Kidney glomerular epithelial cell (primary cell): ENCODE measurements around the gene TSPAN4.

Experiments
- DNase-seq: peaks from one replicate; lab custom pipeline; 2025; lab: John Stamatoyannopoulos, UW

The TSPAN4 gene, protein sequence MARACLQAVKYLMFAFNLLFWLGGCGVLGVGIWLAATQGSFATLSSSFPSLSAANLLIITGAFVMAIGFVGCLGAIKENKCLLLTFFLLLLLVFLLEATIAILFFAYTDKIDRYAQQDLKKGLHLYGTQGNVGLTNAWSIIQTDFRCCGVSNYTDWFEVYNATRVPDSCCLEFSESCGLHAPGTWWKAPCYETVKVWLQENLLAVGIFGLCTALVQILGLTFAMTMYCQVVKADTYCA

DNA sequence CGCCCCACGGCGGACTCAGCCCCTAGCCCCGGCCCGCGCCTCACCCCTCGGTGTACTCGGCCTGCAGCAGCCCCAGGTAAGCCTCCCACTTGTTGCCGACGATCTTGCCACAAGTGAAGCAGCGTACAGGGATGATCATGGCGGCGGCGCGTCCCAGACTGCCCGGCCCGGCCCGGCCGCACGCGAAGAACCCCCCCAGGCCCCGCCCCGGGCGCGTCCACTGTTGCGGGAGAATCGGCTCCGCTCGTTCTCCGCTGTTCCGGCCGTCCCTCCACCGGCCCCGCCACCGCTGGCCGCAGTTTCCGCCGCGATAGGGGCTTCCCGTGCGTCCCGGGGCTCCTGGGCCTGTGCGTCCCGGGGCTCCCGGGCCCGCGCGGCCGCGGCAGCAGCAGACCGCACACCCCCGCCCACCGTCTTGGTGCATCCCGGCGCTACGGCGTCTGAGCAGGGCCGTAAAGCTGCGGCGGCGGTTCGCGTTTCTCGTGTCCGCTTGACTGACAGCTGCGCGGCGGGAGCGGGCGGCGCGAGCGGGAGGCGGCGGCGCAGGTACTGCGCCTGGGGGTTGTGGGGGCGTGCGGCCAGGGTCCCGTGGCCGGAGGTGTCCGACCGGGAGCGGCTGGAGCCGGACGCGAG lies at the start of gene TSPAN4, which contains the start of gene POLR2L:
Gene TSPAN4, plus strand, starts transcription at position 483 of the 633 bp plus-strand sequence. CDS start 7,453 bp downstream, outside the sequence.
Gene POLR2L, minus strand, starts transcription at position 160 of the 633 bp plus-strand sequence. Its CDS starts 21 bp downstream, at position 139.
- peak; percentile 88 for DNase-seq

DNA sequence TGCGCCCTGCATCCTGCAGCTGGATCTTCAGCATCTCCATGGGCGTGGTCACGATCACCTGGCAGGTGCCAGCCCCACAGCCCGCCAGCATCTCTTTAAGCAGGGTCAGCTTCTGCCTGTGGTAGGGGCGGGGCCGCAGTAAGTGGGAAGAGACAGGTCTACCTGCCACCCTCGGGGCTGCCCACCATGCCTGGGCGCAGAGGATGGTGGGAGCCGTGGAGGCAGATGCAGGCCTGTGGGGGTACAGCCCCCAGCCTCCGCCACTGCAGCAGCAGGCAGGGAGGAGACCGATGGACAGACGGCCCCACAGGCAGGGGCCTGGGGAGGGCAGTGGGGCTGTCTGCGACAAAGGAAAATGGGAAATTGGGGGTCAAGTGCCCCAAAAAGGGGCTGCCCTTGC lies 49.8 kb upstream of the TSPAN4 start:
- DNase-seq: no peak

DNA sequence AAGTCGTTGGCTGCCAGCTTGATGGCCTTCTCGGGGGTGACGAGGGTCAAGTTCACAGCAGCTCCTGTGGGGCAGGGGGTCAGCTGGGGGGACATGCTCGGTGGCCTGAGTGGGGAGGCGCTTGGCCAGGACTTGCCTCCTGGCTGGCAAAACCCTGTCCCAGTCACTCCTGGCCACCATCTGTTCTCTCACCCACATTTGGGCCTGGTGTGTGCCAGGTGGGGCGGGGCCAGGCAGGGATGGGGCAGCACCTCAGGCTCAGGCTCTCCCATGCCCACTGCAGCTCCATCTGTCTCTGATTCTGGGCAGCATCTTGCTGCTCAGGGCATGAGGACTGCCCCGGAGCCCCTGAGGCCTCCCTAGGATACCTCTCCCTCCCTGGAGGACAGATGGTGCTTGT lies 49.1 kb upstream of the TSPAN4 start:
- DNase-seq: no peak

DNA sequence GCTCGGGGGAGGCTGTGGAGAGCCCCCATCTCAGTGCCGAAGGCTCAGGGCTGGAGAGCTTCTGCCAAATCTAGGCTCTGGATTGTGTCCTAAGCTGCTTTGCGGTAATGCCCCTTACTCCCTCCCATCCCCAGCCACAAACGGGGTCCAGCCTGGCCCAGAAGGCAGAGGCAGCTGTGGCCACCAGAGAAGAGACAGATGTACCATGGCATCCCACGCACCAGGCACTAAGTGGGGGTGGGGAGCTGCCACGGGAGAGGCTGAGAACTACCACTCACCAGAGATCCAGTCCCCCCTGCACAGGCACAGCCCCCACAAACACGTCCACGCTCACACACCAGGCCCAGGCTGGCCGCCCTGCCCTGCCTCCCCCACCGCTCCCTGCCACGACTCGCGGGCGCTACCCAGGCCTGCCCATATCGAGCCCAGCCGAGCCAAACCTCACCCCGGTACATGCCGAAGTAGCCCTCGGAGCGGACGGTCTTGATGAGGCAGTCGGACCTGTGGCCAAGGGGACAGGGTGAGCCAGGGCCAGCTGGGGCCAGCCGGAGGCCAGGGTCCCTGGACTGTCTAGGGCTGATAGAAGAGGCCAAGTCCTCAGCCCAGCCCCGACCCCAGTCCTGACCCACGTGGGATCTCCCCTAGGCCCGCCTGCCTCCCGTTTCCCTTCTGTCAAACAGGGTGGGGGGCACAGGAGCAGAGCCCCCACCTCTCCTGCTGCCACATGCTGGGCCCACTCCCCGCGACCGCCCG lies 48.5 kb upstream of the TSPAN4 start:
- DNase-seq: no peak

DNA sequence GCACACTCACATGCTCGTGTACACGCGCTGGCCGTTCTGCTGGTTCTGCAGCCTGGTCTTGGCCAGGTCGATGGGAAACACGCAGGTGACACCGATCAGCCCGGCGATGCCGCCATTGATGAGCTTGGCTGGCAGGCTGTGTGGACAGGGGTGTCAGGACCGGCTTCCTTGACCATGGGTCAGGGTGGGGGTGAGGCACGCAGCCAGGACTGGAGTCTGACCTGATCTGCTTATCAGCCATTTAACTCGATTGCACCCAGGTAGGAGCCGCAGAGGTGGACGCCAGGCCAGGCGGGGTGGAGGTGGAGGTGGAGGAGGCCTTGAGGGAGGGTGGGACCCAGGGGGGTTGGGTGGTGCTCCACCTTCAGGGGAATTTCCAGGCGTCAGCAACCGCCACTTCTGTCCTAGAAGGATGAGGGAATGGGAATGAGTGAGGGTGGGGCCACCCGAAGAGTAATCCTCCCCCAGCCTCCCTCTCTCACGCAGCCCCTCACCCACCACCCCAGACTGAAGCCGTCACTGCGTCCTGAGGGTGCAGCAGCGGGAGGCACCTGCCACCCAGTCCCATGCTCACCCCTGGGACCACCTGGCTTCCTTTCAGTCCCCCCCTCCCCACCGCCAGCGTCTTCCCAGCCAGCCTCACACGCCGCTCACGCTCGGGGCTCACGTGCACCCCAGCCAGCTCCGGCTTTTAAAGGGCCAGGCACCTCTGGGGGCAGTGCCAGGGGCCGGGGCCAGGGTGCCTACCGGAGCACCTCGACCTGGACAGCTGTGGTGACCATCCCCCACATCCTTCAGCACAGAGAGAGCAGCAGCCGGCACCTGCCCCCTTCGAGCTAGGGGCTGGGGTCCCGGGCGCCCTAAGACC lies 47.7 kb upstream of the TSPAN4 start:
- no peak for DNase-seq

DNA sequence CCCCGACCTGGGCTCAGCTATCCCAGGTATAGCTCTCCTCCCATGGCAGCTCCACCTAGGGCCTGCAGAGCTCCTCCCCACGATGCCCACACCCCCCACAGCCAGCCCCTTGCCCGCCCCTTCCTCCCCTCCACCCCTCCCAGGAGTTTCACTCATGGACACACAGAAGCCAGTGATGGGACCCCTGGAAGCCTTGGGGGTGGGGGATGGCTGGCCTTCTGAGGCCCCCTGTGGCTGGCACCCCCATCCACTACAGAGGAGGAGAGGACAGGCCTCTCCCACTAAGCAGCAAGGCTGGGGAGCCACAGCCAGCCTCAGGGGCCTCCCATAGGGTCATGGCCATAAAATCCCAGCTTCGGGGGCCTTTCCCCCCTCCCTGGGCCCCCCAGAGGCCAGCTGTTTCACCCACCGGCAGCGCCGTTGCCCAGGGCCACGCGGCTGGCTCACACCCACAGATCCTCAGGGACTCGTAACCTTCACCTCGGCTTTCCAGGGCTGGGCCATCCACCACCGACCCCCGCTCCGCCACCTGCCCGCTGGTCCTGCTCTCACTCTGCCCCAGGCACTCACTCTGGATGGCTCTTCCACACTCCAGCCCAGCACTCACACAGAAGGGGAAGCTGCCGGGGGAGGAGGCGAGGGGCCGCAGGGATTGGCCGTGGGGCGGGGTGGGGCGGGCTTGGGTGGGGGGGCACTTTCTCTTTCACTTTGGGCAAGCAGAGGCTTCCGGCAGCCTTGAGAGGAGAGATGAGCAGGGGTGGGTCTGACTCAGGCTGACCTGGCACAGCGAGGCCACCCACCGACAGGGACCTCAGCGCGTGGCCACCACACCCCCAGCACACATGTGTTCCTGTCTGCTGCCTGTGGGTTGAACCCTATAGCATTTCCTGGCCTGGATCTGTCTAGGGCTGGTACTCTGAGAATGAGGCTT lies 46.8 kb upstream of the TSPAN4 start:
- peak; percentile 76 for DNase-seq

DNA sequence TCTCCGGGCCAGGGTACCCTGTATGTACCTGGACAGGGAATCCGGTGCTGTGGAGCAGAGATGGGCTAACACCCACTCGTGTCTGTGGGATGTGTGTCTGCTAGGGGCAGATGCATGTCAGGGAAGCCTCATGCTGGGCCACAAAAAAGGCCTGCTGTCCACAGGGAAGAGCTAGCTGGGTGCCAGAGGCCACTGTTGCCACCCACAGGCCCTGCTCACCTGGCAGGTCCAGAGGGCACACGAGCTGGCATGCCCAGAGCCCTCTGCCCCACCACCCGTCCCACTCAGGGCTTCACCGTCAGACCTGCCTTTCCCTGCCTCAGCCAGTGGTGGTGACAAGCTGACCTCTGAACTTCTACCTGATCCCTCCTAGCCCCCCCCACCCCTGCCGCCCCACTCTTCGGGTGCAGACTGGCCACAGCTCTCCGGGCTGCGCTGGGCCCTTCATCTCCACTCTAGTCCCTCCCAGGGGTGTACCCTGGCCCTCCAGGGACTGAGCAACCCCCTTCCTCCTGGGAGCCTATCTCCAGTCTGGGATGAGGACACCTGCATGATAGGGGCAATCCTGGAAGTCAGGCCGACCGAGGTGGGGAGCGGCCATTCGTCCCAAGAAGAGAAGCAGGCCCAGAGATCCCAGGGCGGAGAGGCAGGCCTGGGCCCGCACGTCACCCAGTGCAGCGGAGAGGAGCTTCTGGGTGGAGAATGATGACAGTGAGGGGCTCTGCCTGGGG lies 45.9 kb upstream of the TSPAN4 start:
- DNase-seq: no peak

DNA sequence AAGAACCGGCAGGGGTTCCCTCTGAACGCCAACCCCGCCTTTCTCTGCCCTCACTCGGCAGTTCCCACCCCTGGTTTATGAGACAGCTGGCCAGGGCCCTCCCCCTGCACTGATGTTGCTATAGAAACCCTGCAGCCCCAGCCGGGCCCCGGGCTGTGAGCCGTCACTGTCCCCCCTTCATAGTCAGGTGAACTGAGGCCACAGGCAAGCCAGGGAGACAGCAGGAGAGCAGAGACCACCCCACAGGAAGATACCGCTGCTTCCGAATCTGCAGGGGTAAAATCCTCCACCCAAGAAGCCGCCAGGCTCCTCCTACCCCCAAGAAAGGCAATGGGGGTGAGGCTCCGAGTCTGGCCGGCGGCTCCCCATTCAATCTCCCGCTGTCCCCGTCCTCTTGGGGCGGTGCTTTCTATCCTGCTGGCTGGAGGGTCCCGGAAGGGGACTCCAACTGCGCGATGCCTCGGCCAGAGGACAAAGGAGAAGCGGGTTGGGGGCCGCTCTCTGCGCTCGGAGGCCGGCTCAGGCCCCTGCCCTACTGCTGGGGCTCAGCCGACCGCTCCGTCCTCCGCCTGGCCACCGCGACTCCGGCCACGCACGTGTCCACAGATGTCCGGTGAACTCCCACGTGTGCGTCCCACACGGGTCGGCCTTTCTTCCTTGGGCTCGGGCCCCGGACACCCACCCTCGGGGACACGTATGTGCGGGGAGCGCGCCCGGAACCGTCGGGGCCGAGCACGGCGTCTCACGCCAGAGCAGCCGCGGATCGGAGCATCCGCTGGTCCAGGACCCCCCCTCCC lies 45.2 kb upstream of the TSPAN4 start:
- peak; percentile 81 for DNase-seq

DNA sequence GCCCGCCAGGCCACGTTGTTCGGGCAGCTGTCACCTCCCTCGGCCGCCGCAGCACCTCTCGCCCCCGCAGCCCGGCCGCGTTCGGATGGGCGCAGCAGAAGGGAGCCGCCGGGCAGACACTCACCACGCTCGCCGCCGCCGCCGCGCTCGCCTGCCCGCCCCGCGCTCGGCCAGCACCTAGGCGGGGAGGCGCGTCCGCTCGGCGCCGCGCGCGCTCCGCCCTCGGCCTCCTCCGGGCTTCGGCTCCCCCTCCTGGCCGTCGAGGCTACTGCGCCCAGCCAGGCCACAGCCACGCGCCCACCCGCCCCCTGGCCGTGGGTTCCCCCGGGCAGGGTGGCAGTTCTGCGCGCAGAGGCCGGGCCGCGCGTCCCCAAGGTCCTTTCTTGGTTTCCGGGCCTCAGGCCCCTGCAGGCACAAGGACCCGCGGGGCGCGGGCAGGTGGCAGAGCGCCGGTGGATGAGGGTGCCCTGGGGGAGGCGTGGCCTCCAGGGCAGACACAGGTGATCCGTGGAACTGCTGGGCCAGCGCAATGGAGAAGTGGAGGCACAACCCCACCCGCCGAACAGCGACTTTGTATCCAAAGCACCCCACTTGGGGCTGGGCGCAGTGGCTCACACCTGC lies 44.4 kb upstream of the TSPAN4 start, which contains the start of gene SLC25A22:
Gene SLC25A22, minus strand, starts transcription at position 189 of the 621 bp plus-strand sequence. CDS start 3,275 bp downstream, outside the sequence.
- peak; percentile 52 for DNase-seq

DNA sequence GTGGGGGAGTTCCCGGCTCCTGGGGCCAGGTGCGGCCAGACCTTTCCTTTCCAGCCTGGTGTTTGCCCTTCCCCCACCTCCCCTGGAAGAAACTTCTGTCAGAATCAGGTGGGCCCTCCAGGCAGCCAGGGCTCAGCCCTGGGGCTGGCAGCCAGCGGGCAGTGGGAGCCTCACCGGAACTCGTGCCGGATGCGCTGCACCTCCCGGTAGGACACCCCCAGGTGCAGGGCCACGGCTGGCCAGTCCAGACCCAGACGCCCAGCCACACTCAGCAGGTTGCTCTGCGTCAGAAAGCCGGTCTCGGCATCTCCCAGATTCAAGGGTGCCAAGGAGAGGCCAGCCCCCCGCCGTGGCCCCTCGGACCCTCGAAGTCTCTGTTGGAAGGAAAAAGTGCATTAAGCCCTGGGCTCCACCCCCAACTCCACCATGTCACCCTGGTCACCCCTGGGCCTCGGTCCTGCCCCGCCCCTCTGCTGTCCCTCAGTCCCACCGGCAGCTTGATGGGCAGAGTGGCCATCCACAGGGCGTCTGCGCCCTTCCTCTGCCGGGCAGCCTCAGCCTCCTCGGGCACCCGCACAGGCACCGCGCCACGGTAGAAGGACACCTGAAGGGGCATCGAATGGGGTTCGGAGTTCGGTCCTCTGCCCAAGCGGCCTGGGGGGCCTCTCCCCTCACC lies 42.9 kb upstream of the TSPAN4 start:
- no peak for DNase-seq

DNA sequence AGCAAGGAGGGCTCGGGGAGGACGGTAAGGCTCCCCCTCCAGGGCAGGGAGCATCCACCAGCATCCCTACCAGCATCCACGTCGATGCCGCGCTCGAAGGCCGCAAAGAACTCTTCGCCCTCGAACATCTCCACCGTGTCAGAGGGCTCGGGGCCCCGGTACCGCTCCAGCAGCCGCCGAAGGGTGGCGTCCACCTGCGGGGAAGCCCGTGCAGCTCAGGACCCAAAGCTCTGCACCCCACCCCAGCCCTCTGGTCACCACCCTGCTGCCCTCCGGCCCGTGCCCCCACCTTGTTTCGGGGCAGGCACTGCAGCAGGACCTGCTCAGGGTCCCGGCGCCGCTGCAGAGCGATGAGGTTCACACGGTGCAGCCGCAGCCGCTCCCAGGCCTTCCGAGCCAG lies 42.2 kb upstream of the TSPAN4 start:
- no peak for DNase-seq

DNA sequence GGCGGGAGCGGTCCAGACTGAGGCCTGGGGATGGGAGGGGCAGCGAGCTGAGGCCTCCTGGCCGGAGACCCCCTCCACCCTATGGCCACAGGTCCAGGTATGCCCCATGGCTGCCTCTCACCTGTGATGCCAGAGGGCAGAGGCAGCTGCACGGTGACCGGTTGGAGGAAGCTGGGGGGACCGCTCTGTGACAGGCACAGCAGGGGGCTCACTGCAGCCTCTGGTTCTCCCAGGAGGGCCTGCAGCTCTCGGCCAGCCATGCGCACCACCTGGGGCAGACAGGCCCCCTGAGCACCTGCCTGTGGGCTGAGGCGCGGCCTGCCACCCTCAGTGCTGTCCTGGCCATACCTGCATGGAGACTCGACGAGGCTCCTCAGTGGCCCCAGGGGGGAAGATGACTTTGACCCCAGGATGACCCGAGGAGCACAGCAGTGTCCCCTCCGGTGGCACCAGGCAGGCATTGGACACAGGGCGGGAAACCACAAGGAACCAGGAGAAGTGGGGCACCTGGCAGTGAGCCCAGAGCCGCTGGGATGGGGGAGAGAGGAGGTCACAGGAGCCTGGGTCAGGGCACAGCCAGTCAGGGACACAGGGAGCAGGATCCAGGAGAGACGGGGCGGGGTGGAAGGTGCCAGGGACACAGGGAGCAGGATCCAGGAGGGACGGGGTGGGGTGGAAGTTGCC lies 41.4 kb upstream of the TSPAN4 start:
- no peak for DNase-seq

DNA sequence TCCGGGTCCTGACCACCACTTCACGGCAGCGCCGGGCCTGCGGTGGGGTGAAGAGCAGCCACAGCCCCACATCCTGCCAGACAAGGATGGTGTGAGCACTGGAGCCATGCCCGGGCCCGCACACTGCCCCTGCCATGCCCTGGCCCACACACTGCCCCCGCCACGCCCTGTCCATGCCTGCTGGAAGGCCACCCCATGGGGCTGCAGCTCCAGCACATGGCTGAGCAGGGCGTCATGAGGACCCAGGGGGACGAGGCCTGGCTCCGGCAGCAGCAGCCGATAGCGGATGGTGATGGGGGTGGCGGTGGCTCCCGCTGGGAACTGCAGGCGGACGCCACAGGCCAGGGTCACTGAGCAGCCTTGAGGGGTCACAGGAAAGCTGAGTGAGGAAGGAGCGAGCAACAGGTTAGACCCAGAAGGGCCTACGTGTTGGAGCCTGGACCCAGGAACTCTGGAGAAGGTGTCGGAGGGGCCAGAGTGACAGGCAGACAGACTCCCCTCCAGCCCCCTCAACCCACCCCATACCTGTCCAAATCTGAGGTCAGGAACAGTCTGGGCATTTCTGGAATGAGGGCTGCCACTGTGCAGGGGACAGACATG lies 40.5 kb upstream of the TSPAN4 start:
- DNase-seq: no peak

DNA sequence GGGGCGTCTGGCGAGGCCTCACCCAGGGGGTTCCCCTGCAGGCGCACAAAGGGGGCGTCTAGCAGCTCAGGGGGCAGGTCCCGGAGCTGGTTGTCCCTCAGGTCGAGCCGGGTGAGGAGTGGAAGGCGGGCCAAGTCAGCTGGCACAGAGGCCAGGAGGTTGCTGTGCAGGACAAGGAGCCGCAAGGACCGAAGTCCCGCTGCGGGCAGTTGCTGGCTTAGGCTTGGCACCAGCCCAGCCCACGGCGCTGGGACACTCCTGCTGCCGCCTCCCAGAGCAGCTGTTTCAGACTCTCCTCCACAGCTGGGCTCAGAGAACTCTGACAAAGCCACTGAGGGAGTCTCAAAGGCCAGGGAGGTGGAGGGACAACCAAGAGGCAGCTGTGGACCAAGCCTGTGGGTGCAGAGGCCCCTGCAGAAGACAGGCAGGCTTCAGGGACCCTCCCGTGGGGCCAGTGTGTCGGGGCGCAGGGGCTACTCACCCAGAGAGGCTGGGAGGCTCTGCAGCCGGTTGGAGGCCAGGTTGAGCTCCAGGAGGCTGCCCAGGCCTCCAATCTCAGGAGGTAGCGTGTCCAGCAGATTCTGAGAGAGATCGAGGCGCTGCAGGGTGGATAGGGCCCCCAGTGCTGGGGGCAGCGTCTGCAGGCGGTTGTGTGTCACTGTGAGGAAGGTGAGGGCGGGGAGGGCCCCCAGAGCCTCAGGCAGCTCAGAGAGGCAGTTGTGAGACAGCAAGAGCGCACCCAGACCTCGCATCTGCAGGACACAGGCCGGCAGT lies 39.8 kb upstream of the TSPAN4 start:
- DNase-seq: no peak

DNA sequence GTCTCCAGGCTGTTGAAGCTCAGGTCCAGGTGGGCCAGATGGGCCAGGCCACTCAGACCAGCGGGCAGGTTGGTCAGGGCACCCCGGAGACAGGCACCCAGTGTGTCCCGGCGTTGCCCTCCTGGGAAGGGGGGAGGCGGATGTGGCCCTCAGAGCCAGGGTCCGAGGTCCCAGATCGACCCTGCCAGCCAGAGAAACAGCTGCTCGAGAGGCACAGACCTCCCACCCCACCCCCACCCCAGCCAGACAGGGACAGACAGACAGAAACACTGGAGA lies 39.2 kb upstream of the TSPAN4 start:
- DNase-seq: no peak

DNA sequence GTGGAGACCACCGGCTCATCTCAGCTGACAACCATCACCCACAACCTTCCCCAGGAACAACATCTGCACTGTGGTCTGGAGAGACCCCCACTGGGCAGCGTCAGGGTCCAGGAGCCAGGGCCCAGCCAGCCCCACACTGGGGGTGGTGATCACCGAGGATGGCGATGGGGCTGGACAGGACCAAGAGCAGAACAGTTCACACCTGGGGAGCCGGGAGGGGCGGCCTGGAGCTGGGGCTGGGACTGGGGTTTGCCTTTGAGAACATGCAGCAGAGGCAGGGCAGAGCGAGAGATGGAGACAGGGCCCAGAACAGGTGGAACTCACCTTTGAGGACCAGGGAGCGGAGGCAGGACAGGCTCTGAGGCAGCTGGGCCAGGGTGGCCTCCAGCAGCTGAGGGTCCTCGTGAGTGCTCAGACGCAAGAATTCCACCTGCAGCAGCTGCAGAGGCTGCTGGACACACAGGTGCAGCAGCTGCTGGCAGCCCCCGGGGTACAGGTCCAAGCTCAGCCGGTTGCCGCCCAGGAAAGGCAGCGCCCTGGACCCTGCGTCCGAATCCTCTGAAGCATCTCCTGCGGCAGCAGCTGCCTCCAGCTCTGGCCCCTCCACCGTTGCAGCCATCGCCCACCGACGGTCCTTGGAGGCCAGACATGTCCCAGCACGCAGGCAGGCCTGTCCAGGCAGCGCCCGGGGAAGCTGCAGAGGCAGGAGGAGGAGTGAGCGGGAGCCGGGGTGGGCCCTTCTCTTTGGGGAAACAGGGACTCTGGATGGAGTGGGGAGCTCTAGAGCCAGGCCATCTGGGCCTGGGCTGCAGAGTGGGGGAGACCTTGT lies 38.7 kb upstream of the TSPAN4 start:
- DNase-seq: no peak
